Gastrocnemius medialis (tissue), 4 donors: ENCODE results near the gene DUT. TPM values are rescaled to one million over a fixed set of nuclear protein-coding genes. Genes with fewer than 3 reads are reported as not detected.

Experiments
- ATAC-seq, 2 donors: fragments of 150-250 bp; one replicate each; pipeline ENCODE4 v1.9.1; 2016
- DNase-seq, 2 donors: peaks; one replicate each; pipeline ENCODE4 v3.0.0-alpha.2; 2019
- H3K27ac ChIP-seq, 4 donors: fragments of 200-600 bp; sonication (generic); 1 replicate in 1 of 4; 2 replicates in 3 of 4; pipeline ENCODE4 v1.5.1; 2016 to 2018; ENCODE audit warnings: mild to moderate bottlenecking in 2 of 4, moderate library complexity in 1 of 4
- H3K27me3 ChIP-seq, 3 donors: fragments of 200-600 bp; sonication (generic) in 2 of 3; 1 replicate in 1 of 3; 2 replicates in 2 of 3; pipeline versions ENCODE4 v1.5.1 to v1.6.0; 2016 to 2019; ENCODE audit warnings: mild to moderate bottlenecking in 1 of 3, moderate library complexity in 1 of 3
- H3K36me3 ChIP-seq, 2 donors: fragments of 200-600 bp; sonication (generic) in 1 of 2; one replicate each; pipeline ENCODE4 v1.5.1; 2017 to 2018
- H3K4me1 ChIP-seq, 2 donors: fragments of 200-600 bp; sonication (generic) in 1 of 2; one replicate each; pipeline ENCODE4 v1.5.1; 2016 to 2017; ENCODE audit warnings: mild to moderate bottlenecking in 2 of 2
- H3K4me3 ChIP-seq, 4 donors: fragments of 200-600 bp; sonication (generic) in 3 of 4; 1 replicate in 1 of 4; 2 replicates in 3 of 4; pipeline ENCODE4 v1.5.1; 2016 to 2019; ENCODE audit warnings: mild to moderate bottlenecking in 2 of 4
- H3K9me3 ChIP-seq, 3 donors: fragments of 200-600 bp; sonication (generic) in 2 of 3; 1 replicate in 1 of 3; 2 replicates in 2 of 3; pipeline ENCODE4 v1.5.1; 2016 to 2019
- POLR2A ChIP-seq, 2 donors: fragments of 450-650 bp; IDR thresholded peaks; one replicate each; pipeline ENCODE4 v1.6.1; 2017; ENCODE audit warnings: antibody characterized with exemption in 2 of 2, mild to moderate bottlenecking in 2 of 2, moderate library complexity in 2 of 2
- in situ Hi-C, 4 donors: fragments of 200-750 bp; cut with MboI; loops; one replicate each; pipeline versions ENCODE4 v1.15.0 to v1.8.0; 2017; ENCODE audit warnings: low sequenced_read_pairs in 4 of 4
- intact Hi-C: fragments of 100-400 bp; cut with DNase I; formaldehyde crosslinking; loops from one replicate; pipeline ENCODE4 v1.15.1; 2023; ENCODE audit warnings: low total_unique reads
- total RNA-seq, 4 donors: library from RNA; depleted of rRNA; stranded (reverse); fragments of >200 nt; gene quantifications; one replicate each; pipeline versions ENCODE4 v1.1.0 to v1.2.3, GENCODE V29; 2016
- TF ChIP-seq, protein P1 (sequence below), 5 experiments: fragments of 450-650 bp in 3 of 5; fragments of 200-600 bp in 2 of 5; sonication (generic) in 2 of 5; IDR thresholded peaks in 4 of 5; conservative IDR thresholded peaks in 1 of 5; 1 replicate in 4 of 5; 2 replicates in 1 of 5; pipeline ENCODE4 v1.5.1; 2016 to 2019; ENCODE audit warnings: antibody characterized with exemption in 5 of 5, mild to moderate bottlenecking in 3 of 5, moderate library complexity in 3 of 5

Gene DUT
- total RNA-seq, 4 donors from 2014 or later: 40.0 to 73.0 (median 45.0) TPM

DNA sequence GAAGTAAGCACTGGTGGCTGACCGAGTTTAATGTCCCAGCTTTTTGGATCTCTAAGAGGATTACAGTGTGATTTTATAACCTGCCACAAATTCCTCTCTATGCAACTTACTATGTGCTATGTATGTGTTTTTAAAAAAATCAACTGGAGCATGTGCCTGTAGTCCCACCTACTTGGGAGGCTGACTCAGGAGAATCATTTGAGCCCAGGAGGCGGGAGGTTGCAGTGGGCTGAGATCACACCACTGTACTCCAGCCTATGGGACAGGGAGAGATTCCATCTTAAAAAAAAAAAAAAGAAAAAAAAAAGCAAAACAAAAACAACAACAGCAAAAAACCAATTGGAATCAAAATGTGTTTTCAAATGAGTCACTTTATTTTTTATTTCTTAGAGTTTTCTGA lies 29.6 kb downstream of the DUT start:
- ATAC-seq (no peak), DNase-seq (no peak)
- Histone ChIP-seq H3K4me1 (no peaks in the 10 kb centered on the region), H3K9me3 (no peaks in the 10 kb centered on the region), H3K27ac (no peak overlapping the region), H3K4me3 (no peak overlapping the region), H3K27me3 (no peaks in the 10 kb centered on the region), H3K36me3 (no peaks in the 10 kb centered on the region)
- TF ChIP-seq, protein P1, sequence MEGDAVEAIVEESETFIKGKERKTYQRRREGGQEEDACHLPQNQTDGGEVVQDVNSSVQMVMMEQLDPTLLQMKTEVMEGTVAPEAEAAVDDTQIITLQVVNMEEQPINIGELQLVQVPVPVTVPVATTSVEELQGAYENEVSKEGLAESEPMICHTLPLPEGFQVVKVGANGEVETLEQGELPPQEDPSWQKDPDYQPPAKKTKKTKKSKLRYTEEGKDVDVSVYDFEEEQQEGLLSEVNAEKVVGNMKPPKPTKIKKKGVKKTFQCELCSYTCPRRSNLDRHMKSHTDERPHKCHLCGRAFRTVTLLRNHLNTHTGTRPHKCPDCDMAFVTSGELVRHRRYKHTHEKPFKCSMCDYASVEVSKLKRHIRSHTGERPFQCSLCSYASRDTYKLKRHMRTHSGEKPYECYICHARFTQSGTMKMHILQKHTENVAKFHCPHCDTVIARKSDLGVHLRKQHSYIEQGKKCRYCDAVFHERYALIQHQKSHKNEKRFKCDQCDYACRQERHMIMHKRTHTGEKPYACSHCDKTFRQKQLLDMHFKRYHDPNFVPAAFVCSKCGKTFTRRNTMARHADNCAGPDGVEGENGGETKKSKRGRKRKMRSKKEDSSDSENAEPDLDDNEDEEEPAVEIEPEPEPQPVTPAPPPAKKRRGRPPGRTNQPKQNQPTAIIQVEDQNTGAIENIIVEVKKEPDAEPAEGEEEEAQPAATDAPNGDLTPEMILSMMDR (IDR thresholded peaks at IDR 0.05 in 4 of 5, conservative IDR thresholded peaks at IDR 0.05 in 1 of 5): no peak
- TF ChIP-seq POLR2A (IDR thresholded peaks at IDR 0.05): no peak
- in situ Hi-C loops (loop anchor here (25.0 kb wide), 2 partner anchors 276 to 451 kb away; partner anchors contain the start of genes CEP152 (in 3 of the 4) and FBN1 (in 2 of the 4)), intact Hi-C loops (no loop called here)

DNA sequence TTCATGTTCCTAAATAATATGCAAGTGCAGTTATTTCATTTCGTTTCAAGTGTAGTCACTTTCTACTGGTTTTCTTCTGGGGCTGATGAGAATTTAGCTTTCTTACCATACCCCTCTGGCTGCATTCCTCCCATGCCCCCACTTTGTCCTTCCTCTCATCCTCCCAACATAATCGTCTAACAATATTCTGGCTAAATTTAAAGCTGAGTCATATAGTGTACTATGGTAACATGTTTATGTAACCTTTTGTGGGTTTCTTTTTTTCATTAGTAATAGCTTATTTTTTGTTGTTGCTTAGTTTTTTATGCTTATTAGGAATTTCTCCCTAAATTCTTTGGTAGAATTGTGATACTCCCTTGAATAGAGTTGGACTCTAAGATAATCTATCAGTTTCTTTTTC lies 30.5 kb downstream of the DUT start:
- Histone ChIP-seq H3K27me3 (no peaks in the 10 kb centered on the region), H3K4me1 (no peaks in the 10 kb centered on the region), H3K27ac (no peak overlapping the region), H3K36me3 (no peaks in the 10 kb centered on the region), H3K4me3 (no peak overlapping the region), H3K9me3 (no peaks in the 10 kb centered on the region)
- DNase-seq (no peak), ATAC-seq (no peak)
- in situ Hi-C loops (loop anchor here (25.0 kb wide), 2 partner anchors 276 to 451 kb away; partner anchors contain the start of genes CEP152 (in 3 of the 4) and FBN1 (in 2 of the 4)), intact Hi-C loops (no loop called here)
- TF ChIP-seq POLR2A (IDR thresholded peaks at IDR 0.05): no peak
- TF ChIP-seq, protein P1 (IDR thresholded peaks at IDR 0.05 in 4 of 5, conservative IDR thresholded peaks at IDR 0.05 in 1 of 5): no peak

DNA sequence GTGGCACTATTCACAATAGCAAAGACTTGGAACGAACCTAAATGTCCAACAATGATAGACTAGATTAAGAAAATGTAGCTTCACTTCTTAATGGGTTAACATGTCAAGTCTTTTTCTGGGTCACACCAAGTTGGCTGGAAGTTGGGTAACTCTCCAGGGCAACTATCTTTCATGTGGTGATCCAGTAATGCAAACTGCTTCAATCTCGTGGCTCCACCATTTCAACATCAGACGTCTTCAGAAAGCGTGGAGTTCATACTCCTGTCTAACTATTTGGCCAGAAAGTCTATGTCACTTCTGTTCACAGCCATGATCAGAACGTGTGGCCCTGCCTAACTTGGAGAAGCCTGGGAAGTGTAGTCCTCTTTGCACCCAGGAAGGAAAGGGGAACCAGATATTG lies 32.2 kb downstream of the DUT start:
- no peak for ATAC-seq
- H3K4me3 ChIP-seq: no peak overlapping the region
- no peak overlapping the region for H3K27ac ChIP-seq
- no peaks in the 10 kb centered on the region for H3K9me3 ChIP-seq
- in situ Hi-C loops: loop anchor here (25.0 kb wide), 2 partner anchors 274 to 449 kb away; partner anchors contain the start of genes CEP152 (in 3 of the 4) and FBN1 (in 2 of the 4)
- H3K27me3 ChIP-seq: no peaks in the 10 kb centered on the region
- no peaks in the 10 kb centered on the region for H3K36me3 ChIP-seq
- intact Hi-C loops: no loop called here
- DNase-seq: no peak
- no peak for TF ChIP-seq POLR2A (IDR thresholded peaks at IDR 0.05)
- TF ChIP-seq, protein P1 (IDR thresholded peaks at IDR 0.05 in 4 of 5, conservative IDR thresholded peaks at IDR 0.05 in 1 of 5): no peak
- no peaks in the 10 kb centered on the region for H3K4me1 ChIP-seq

DNA sequence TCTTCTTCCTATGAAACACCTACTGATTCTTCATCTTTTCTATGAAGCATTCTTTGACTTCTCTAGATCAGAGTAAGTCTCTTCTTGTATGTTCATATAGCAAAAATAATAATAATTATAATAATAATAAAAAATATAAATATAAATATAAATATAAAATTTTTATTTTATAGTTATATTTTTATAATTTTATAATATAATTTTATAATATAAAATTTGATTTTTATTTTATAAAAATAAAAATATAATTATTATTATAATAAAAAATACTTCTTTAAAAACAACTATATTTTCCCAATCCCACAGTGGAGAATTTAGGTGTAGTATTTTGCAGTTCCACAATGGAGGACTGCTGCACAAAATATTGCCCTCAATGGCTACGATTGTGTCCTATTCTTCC lies 34.3 kb downstream of the DUT start:
- H3K9me3 ChIP-seq: no peaks in the 10 kb centered on the region
- H3K36me3 ChIP-seq: no peaks in the 10 kb centered on the region
- no peak for ATAC-seq
- H3K27me3 ChIP-seq: no peaks in the 10 kb centered on the region
- no peak overlapping the region for H3K27ac ChIP-seq
- in situ Hi-C loops (loop anchor here (25.0 kb wide), 2 partner anchors 272 to 447 kb away; partner anchors contain the start of genes CEP152 (in 3 of the 4) and FBN1 (in 2 of the 4)), intact Hi-C loops (loop anchor here (5.0 kb wide), 1 partner anchor 47 kb away; no protein-coding TSS in a partner anchor)
- TF ChIP-seq, protein P1 (IDR thresholded peaks at IDR 0.05 in 4 of 5, conservative IDR thresholded peaks at IDR 0.05 in 1 of 5): no peak
- TF ChIP-seq POLR2A (IDR thresholded peaks at IDR 0.05): no peak
- H3K4me3 ChIP-seq: no peak overlapping the region
- no peak for DNase-seq
- no peaks in the 10 kb centered on the region for H3K4me1 ChIP-seq
